Measurements from ENCODE around the gene RABL6.
"Not testable (repeated sequence)": the region's sequence is repeated elsewhere in the genome, so short reads cannot be mapped to it uniquely, and the experiment has no call there.

Gene RABL6

DNA sequence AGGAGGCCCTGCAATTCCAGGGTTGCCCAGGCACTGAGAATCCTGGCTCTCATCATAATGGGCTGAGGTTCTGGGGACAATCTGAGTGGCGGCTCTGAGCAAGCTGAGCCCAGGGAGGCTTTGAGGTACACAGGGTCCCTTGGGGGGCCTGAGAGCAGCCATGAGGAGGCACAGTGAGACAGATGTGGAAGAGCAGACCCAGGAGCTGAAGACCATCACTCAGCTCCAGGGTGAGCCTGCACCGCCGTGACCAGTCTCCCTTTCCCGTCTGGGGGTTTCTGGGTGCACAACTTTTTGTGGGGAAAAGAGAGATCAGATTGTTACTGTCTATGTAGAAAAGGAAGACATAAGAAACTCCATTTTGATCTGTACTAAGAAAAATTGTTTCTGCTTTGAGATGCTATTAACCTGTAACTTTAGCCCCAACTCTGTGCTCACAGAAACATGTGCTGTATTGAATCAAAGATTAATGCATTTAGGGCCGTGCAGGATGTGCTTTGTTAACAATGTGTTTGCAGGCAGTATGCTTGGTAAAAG is 11.4 kb upstream of the RABL6 start, which contains the start of gene CCDC183:
CCDC183 (plus strand) TSS at position 101 of the 537 bp plus-strand sequence; CDS start at position 161, 60 bp downstream.
- ChIA-PET CTCF (no interaction called here), POLR2A (ENCODE audit: low non-redundant PET) (no interaction called here)
- DNase-seq (ENCODE audit: low spot score): no peak

DNA sequence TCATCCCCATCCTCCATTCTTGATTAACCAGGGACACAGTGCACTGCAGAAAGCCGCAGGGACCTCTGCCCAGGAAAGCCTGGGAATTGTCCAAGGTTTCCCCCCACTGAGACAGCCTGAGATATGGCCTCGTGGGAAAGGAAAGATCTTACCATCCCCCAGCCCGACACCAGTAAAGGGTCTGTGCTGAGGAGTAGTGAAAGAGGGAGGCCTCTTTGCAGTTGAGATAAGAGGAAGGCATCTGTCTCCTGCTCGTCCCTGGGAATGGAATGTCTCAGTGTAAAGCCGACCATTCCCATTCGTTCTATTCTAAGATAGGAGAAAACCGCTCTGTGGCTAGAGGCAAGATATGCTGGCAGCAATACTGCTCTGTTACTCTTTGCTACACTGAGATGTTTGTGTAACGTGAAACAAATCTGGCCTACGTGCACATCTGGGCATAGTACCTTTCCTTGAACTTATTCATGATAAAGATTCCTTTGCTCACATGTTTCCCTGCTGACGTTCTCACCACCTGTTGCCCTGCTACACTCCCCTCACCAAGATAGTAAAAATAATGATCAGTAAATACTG is 10.9 kb upstream of the RABL6 start:
- CTCF ChIA-PET; DNase-seq (ENCODE audit: low spot score); H3K27ac ChIP-seq; POLR2A ChIA-PET (ENCODE audit: low non-redundant PET): not testable (repeated sequence)

More for the DNA sequence above, 11.4 kb upstream of the RABL6 start, which contains the start of gene CCDC183:
- TF ChIP-seq, protein P1, sequence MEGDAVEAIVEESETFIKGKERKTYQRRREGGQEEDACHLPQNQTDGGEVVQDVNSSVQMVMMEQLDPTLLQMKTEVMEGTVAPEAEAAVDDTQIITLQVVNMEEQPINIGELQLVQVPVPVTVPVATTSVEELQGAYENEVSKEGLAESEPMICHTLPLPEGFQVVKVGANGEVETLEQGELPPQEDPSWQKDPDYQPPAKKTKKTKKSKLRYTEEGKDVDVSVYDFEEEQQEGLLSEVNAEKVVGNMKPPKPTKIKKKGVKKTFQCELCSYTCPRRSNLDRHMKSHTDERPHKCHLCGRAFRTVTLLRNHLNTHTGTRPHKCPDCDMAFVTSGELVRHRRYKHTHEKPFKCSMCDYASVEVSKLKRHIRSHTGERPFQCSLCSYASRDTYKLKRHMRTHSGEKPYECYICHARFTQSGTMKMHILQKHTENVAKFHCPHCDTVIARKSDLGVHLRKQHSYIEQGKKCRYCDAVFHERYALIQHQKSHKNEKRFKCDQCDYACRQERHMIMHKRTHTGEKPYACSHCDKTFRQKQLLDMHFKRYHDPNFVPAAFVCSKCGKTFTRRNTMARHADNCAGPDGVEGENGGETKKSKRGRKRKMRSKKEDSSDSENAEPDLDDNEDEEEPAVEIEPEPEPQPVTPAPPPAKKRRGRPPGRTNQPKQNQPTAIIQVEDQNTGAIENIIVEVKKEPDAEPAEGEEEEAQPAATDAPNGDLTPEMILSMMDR (conservative IDR thresholded peaks at IDR 0.05; ENCODE audit: low read depth): no peak
- no peak within 1 kb of the TSS for H3K27ac ChIP-seq

DNA sequence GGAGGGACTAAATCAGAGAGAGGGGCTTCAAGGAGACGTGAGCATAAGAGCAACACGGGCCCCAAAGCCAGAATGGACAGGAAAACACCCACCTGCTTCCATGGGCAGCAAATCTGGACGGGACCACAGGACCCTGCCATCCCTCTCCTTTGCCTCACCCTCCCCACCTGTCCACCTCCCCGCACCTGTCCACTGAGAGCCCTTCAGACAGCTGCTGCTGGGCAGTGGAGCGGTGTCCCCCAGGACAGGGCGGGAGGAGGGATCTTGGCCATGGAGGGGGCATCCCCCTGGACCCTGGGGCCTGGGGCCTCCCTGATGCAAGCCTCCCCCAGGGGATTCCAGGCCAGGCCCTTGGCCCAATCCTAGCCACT is 9.1 kb upstream of the RABL6 start:
- TF ChIP-seq, protein P1 (conservative IDR thresholded peaks at IDR 0.05; ENCODE audit: low read depth): no peak
- CTCF ChIA-PET: no interaction called here
- POLR2A ChIA-PET (ENCODE audit: low non-redundant PET): no interaction called here
- H3K27ac ChIP-seq: no peak overlapping the region
- DNase-seq (ENCODE audit: low spot score): no peak

DNA sequence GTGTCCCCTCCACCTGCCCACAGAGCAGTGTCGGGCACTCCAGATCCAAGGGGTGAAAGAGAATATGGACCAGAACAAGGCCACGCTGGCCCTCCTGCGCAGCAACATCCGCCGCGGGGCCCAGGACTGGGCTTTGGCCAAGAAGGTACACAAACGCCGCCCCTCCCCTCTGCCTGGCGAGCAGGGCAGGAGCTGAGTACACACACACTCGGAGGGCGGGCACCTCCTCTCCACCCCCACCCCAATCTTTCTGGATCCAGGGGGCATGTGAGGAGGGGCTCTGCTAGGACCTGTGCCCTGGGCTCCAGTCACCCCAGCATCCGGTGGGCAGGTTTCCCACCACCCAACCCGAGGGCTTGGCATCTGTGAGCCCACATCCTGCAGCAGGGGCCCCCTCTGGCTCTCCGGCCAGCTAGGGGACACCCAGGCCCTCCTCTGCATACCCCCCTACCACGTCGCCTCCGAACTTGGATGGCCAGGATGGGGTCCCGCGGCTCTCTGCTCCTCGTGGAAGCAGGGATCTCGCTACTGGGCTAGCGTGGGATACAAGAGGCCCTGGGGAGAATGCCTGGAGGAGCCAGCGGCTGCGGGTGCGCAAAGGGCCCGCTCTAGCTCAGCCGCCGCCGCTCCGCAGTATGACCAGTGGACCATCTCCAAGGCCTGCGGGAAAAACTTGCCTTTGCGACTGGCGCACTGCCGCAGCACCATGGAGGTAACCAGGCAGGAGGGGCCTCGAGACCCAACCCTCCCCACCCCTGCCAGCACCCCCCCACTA is 8.5 kb upstream of the RABL6 start:
- POLR2A ChIA-PET (ENCODE audit: low non-redundant PET): no interaction called here
- TF ChIP-seq, protein P1 (conservative IDR thresholded peaks at IDR 0.05; ENCODE audit: low read depth): no peak
- no peak for DNase-seq (ENCODE audit: low spot score)
- H3K27ac ChIP-seq: peak overlapping the region; percentile 63; the same call in 1 of the 2 replicates
- CTCF ChIA-PET: no interaction called here

DNA sequence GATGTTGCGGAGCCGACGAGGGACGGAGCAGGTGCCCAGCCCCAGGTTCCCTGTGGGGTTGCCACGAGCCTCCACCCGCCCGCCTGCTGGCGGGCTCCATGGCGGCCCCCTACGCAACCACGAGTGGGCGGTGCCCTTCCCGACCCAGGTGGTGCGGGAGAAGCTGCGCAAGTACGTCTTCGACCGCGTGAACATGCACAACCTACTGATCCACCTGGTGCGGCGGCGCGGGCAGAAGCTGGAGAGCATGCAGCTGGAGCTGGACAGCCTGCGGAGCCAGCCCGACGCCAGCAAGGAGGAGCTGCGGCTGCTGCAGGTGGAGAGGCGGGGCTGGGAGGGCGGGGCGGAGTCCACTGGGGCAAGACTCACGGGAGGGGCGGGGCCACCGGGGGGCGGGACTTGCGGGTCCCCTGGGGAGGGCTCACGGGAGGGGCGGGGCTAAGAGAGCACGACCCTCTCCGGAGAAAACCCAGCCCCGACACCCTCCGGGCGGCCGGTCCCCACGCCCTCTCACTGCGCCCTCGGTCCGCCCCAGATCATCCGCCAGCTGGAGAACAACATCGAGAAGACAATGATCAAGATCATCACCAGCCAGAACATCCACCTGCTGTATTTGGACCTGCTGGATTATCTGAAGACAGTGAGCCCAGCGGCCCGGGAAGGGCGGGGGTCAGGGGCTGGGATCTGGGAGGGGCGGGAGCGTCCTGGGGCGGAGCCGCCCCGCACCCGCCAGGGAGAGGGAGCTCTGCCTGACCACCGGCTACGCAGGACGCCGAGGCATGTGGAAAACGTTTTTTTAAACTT is 7.7 kb upstream of the RABL6 start:
- POLR2A ChIA-PET (ENCODE audit: low non-redundant PET): no interaction called here
- TF ChIP-seq, protein P1 (conservative IDR thresholded peaks at IDR 0.05; ENCODE audit: low read depth): no peak
- CTCF ChIA-PET: interaction anchor here (1.0 kb wide), 1 partner anchor 9 kb away, joined by 3 read pairs; the partner anchor contains the start of gene TMEM141
- DNase-seq (ENCODE audit: low spot score): peak; percentile 96
- peak overlapping the region; percentile 63 for H3K27ac ChIP-seq

DNA sequence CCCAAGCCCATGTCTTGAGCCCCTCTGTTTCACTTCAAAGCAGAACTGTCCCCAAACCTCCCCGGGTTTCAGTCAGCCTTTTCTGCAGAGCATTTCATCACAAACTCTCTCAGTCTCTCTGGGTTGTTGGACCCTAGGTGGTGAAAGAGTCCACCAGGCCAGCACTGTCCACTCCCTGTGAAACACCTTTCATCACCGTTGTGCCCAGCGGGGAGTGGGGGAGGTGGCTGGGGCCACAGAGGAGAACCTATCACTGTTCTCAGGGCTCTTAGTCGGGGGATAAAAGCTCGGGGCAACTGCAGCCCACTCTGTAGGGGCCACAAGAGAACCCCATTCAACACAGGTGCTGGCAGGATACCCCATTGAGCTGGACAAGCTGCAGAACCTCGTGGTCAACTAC is 5.4 kb upstream of the RABL6 start:
- TF ChIP-seq, protein P1 (conservative IDR thresholded peaks at IDR 0.05; ENCODE audit: low read depth): no peak
- H3K27ac ChIP-seq: no peak overlapping the region
- no peak for DNase-seq (ENCODE audit: low spot score)
- CTCF ChIA-PET: no interaction called here
- POLR2A ChIA-PET (ENCODE audit: low non-redundant PET): interaction anchor here (0.6 kb wide), 1 partner anchor 169 kb away, joined by 3 read pairs; no protein-coding TSS in a partner anchor

DNA sequence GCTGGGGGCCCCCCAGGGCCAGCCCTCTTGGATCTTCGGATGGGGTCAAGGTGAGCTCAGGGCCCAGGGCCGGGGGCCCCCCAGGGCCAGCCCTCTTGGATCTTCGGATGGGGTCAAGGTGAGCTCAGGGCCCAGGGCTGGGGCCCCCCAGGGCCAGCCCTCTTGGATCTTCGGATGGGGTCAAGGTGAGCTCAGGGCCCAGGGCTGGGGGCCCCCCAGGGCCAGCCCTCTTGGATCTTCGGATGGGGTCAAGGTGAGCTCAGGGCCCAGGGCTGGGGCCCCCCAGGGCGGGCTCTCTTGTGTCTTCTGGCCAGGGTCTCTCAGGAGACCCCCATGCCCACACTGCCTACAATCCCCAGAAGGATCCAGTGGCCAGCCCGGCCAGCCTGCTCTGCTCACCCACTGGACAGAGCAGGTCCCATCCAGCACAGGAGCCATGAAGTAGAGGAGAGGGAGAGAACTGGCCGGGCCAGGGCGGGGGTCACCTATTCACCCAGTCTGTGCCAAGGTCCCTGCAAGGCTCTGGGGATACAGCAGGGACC is 4.7 kb upstream of the RABL6 start:
- DNase-seq (ENCODE audit: low spot score): not testable (repeated sequence)

More for the DNA sequence above, 4.7 kb upstream of the RABL6 start:
- CTCF ChIA-PET: not testable (repeated sequence)
- peak overlapping the region; percentile 91; the same call in 1 of the 2 replicates for H3K27ac ChIP-seq
- POLR2A ChIA-PET (ENCODE audit: low non-redundant PET): interaction anchor here (0.6 kb wide), 1 partner anchor 168 kb away, joined by 3 read pairs; no protein-coding TSS in a partner anchor

All from RWPE1 (cell line).